ENCODE data around the gene C5orf47.

Gene C5orf47

DNA sequence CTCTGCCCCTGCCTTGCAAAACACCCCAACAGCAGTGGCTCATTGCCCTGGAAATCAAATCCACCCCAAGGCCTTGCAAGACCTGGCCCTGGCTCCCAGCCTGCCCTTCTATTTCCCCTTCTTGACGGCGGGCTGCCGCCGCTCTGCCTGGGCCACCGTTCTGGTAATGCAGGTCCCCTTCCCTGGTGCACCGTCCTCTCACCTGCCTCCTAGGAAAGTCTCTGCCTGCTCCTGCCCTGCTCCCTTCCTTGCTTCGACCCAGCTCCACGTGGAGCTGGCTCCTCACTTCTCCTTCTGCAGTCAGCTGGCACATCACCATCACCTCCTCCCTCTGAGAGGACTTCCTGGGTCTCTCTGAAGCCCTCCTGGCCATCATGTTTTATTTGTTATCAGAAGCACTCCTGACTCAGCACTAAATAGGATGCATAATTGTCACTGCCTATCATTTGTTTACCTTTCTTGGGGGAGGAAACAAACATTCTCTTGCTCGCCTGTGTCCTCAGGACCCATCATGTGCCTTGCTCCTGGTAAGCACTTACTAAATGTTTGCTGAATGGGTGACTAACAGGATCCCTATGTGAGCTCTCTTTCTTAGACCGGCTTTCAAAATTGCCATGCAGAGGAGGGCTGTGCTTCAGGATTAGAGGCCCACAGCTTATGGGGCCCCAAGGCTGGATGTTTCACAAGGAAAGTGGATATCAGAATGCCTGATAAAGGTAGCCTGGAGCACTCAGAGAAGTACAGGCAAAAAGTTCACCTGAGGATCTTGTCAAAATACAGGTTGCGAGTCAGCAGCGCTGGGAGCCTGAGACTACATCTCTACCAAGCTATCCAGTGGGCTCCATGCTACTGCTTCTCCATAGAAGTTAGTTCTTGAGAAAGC, 19.6 kb upstream of the C5orf47 start:
- POLR2A ChIA-PET, result no interaction called here
- DNase-seq (ENCODE audit: extremely low spot score), result no peak
- CTCF ChIA-PET, result interaction anchor here (1.1 to 11.3 kb wide), 2 partner anchors 12 to 349 kb away, joined by 3 to 247 read pairs; partner anchors contain the start of gene BOD1

DNA sequence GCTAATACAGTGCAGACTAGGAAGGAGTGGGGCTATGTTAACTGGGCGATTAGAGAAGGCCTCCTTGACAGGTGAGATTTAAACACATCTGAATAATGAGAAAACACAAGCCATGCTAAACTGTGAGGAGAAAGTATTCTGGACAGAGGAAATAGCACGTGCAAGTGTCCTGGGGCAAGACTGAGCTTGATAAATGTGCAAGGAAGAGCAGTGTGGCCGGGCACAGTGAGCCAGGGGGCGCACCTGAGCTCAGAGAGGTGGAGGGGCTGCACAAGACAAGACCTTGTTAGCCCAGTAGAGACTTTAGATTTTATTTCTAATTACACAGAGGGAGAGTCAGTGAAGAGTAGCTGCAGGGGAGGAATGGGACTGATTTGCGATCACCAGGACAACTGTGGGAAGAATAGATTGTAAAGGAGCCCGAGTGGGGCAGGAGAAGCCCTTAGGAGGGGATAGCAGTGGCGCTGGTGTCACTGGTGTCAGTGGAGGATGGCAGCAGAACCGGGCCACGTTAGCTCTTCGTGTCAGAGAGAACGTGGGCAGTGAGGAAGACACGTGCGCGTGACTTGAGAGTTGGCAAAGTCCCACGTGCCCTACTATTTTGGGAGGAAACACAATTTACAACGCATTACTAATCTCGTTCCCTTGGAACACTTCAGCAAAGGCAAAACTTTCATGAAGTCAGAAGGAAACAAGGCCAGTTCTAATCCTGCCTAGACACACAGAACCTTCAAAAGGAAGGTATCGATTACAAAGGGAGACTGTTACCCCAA, 17.9 kb upstream of the C5orf47 start:
- CTCF ChIA-PET, result interaction anchor here (0.7 to 11.3 kb wide), 6 partner anchors 9 to 350 kb away, joined by 3 to 247 read pairs (median 4); partner anchors contain the start of gene BOD1
- POLR2A ChIA-PET, result no interaction called here
- no peak for DNase-seq (ENCODE audit: extremely low spot score)
- TF ChIP-seq, protein P1, sequence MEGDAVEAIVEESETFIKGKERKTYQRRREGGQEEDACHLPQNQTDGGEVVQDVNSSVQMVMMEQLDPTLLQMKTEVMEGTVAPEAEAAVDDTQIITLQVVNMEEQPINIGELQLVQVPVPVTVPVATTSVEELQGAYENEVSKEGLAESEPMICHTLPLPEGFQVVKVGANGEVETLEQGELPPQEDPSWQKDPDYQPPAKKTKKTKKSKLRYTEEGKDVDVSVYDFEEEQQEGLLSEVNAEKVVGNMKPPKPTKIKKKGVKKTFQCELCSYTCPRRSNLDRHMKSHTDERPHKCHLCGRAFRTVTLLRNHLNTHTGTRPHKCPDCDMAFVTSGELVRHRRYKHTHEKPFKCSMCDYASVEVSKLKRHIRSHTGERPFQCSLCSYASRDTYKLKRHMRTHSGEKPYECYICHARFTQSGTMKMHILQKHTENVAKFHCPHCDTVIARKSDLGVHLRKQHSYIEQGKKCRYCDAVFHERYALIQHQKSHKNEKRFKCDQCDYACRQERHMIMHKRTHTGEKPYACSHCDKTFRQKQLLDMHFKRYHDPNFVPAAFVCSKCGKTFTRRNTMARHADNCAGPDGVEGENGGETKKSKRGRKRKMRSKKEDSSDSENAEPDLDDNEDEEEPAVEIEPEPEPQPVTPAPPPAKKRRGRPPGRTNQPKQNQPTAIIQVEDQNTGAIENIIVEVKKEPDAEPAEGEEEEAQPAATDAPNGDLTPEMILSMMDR (IDR thresholded peaks at IDR 0.05; ENCODE audit: control extremely low read depth, extremely low read depth, low read depth, missing control alignments), result no peak

More for the DNA sequence above, 19.6 kb upstream of the C5orf47 start:
- TF ChIP-seq, protein P1 (IDR thresholded peaks at IDR 0.05; ENCODE audit: control extremely low read depth, extremely low read depth, low read depth, missing control alignments), result no peak

DNA sequence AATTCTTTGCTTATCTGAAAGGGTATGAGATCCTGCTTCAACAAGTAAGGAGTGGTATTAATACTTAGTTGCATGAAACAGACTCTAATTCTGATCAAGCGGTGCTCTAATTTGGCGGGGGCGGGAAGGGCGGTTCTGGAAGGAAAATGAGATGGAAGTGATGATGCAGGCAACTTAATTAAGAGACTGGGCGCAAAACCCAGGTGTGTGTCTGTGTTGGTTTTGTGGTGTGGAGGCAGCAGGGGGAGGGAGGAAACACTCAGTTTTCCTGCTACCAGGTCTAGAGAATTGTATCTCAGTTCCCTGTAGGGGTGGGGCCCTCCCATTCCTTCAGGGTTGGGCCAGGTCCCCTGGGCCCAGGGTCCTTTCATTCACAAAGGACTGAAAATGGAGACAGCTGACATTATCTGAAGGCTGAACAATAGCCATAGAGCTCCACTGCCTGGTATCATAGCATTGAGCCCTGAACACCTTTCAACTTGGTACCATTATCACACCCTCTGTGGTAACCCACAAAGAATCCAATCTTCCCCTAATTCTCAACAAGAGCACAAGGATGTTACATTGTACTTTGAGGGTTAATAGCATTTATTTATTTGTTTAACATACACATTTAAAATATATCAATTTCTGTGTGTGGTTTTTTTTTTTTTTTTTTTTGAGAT, 17.2 kb upstream of the C5orf47 start:
- TF ChIP-seq, protein P1 (IDR thresholded peaks at IDR 0.05; ENCODE audit: control extremely low read depth, extremely low read depth, low read depth, missing control alignments), result no peak
- CTCF ChIA-PET, result interaction anchor here (1.2 to 11.3 kb wide), 5 partner anchors 9 to 351 kb away, joined by 3 to 247 read pairs (median 29); partner anchors contain the start of gene BOD1
- POLR2A ChIA-PET, result no interaction called here
- DNase-seq (ENCODE audit: extremely low spot score), result no peak

DNA sequence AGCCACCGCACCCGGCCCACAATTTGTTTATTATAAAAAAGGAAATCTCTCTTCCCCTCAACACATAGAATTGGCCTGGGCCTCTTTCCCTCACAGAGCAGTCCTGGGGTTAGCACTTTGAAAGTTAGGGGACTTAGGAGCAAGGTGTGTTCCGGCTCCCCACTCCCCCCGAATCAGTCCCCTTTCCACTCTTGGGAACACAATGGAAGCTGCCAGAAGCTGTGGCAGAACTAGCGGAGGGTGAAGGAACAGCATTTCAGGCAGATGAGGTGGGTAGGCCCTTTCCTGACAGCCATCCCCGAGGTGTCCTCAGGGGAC, 16.4 kb upstream of the C5orf47 start:
- ChIA-PET CTCF (interaction anchor here (0.9 to 11.3 kb wide), 34 partner anchors 9 to 390 kb away, joined by 3 to 247 read pairs (median 4); partner anchors contain the start of gene BOD1), POLR2A (no interaction called here)
- TF ChIP-seq, protein P1 (IDR thresholded peaks at IDR 0.05; ENCODE audit: control extremely low read depth, extremely low read depth, low read depth, missing control alignments), result no peak
- DNase-seq (ENCODE audit: extremely low spot score), result no peak

DNA sequence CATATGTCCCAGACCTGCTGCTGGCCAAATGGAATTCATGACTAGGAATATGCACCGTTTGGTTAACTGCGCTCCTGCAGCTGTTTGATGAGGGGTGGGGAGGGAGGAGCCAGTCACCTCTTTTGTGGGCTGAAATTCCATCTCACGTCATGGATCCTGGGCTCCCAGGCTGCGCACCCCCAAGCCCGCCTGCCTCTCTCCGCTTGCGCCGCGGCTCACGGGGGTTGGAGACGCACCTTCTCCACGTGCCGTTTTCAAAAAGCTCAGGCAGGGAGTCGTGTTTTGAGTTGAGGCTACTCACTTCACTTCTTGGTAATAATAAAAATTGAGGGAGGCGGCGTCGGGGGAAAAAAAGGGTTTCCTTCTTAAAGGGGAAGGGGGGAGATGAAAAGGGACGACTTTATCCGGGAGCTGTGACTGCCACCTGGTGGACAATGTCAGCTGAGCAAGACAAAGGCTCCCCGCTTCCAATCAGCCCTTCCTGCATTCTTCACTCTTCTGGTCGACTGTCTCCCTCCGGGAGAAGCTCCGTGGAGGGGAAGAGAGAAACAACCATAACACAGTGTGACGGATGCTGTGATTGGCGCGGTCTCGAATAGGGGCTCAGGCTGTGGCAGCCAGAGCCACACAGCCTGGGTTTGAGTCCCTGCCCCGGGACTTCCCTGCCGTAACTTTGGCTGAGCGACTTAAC, 15.9 kb upstream of the C5orf47 start:
- TF ChIP-seq, protein P1 (IDR thresholded peaks at IDR 0.05; ENCODE audit: control extremely low read depth, extremely low read depth, low read depth, missing control alignments), result peak; percentile 72
- ChIA-PET POLR2A (no interaction called here), CTCF (interaction anchor here (0.6 to 11.3 kb wide), 45 partner anchors 8 to 680 kb away, joined by 3 to 247 read pairs (median 4); partner anchors contain the start of genes BOD1 and CPEB4)
- peak; percentile 87 for DNase-seq (ENCODE audit: extremely low spot score)

Data from GM10248 (cell line).